OCI-LY7 (cell line): ENCODE data around the gene NAGPA.

Source experiments
- CTCF ChIP-seq: fragments of 200-600 bp; sonication (generic); conservative IDR thresholded peaks from 2 replicates; pipeline ENCODE4 v1.5.1; 2014; ENCODE audit warnings: mild to moderate bottlenecking, antibody characterized with exemption, low read length, moderate library complexity, mixed read lengths
- EZH2phosphoT487 ChIP-seq: fragments of 200-600 bp; sonication (generic); IDR thresholded peaks from 2 replicates; pipeline ENCODE4 v1.6.1; 2018; ENCODE audit warnings: low read depth, borderline replicate concordance, mild to moderate bottlenecking, mixed run types, antibody characterized with exemption, low read length, moderate library complexity, mixed read lengths

- no peak for TF ChIP-seq EZH2phosphoT487
- TF ChIP-seq CTCF, result no peak
These were observed 35.3 kb upstream of the NAGPA start for GRCh38 chr16:5069048-5069447.
